ENCODE measurements around the gene GPER1.

GPER1 gene

GRCh38 chr7:1049801-1050200, 38.1 kb upstream of the GPER1 start:
- no peaks in the 10 kb centered on the region for H3K9me3 ChIP-seq
- H3K4me1 ChIP-seq, result no peaks in the 10 kb centered on the region
- DNase-seq (ENCODE audit: low spot score in 2 of 2), result no peak
- in situ Hi-C loops (cut with MboI; ENCODE audit: low sequenced_read_pairs), result no loop called here
- H3K4me3 ChIP-seq, result no peak overlapping the region
- H3K27me3 ChIP-seq (ENCODE audit: low read depth), result no peaks in the 10 kb centered on the region
- no peaks in the 10 kb centered on the region for H3K36me3 ChIP-seq (replicated peaks)

- in situ Hi-C loops (cut with MboI; ENCODE audit: low sequenced_read_pairs), result no loop called here
- Histone ChIP-seq H3K9me3 (no peaks in the 10 kb centered on the region), H3K27me3 (ENCODE audit: low read depth) (no peaks in the 10 kb centered on the region), H3K36me3 (replicated peaks) (no peaks in the 10 kb centered on the region), H3K4me3 (no peak overlapping the region), H3K4me1 (no peaks in the 10 kb centered on the region)
- no peak for DNase-seq (ENCODE audit: low spot score in 2 of 2)
Measured at GRCh38 chr7:1050254-1050906, 37.5 kb upstream of the GPER1 start.

GRCh38 chr7:1050956-1051690, 36.8 kb upstream of the GPER1 start:
- Histone ChIP-seq H3K4me3 (no peak overlapping the region), H3K9me3 (no peaks in the 10 kb centered on the region), H3K27me3 (ENCODE audit: low read depth) (no peaks in the 10 kb centered on the region), H3K36me3 (replicated peaks) (no peaks in the 10 kb centered on the region), H3K4me1 (no peaks in the 10 kb centered on the region)
- no peak for DNase-seq (ENCODE audit: low spot score in 2 of 2)
- in situ Hi-C loops (cut with MboI; ENCODE audit: low sequenced_read_pairs), result no loop called here

- in situ Hi-C loops (cut with MboI; ENCODE audit: low sequenced_read_pairs), result no loop called here
- H3K9me3 ChIP-seq, result no peaks in the 10 kb centered on the region
- H3K4me1 ChIP-seq, result no peaks in the 10 kb centered on the region
- H3K4me3 ChIP-seq, result no peak overlapping the region
- DNase-seq (ENCODE audit: low spot score in 2 of 2), result no peak
- H3K36me3 ChIP-seq (replicated peaks), result no peaks in the 10 kb centered on the region
- H3K27me3 ChIP-seq (ENCODE audit: low read depth), result no peaks in the 10 kb centered on the region
Measured at GRCh38 chr7:1052031-1052818, 35.7 kb upstream of the GPER1 start.

- Histone ChIP-seq H3K4me1 (no peaks in the 10 kb centered on the region), H3K9me3 (no peaks in the 10 kb centered on the region), H3K36me3 (replicated peaks) (no peaks in the 10 kb centered on the region), H3K27me3 (ENCODE audit: low read depth) (no peaks in the 10 kb centered on the region), H3K4me3 (no peak overlapping the region)
- in situ Hi-C loops (cut with MboI; ENCODE audit: low sequenced_read_pairs), result no loop called here
- no peak for DNase-seq (ENCODE audit: low spot score in 2 of 2)
Measured at GRCh38 chr7:1053002-1053411, 34.9 kb upstream of the GPER1 start.

GRCh38 chr7:1053816-1054370, 34.0 kb upstream of the GPER1 start:
- in situ Hi-C loops (cut with MboI; ENCODE audit: low sequenced_read_pairs), result no loop called here
- Histone ChIP-seq H3K4me3 (no peak overlapping the region), H3K9me3 (no peaks in the 10 kb centered on the region), H3K27me3 (ENCODE audit: low read depth) (no peaks in the 10 kb centered on the region), H3K4me1 (no peaks in the 10 kb centered on the region), H3K36me3 (replicated peaks) (no peaks in the 10 kb centered on the region)
- no peak for DNase-seq (ENCODE audit: low spot score in 2 of 2)

- no peaks in the 10 kb centered on the region for H3K27me3 ChIP-seq (ENCODE audit: low read depth)
- H3K4me3 ChIP-seq, result no peak overlapping the region
- no peaks in the 10 kb centered on the region for H3K4me1 ChIP-seq
- no peaks in the 10 kb centered on the region for H3K9me3 ChIP-seq
- in situ Hi-C loops (cut with MboI; ENCODE audit: low sequenced_read_pairs), result no loop called here
- H3K36me3 ChIP-seq (replicated peaks), result no peaks in the 10 kb centered on the region
- no peak for DNase-seq (ENCODE audit: low spot score in 2 of 2)
Measured at GRCh38 chr7:1054438-1054837, 33.5 kb upstream of the GPER1 start.

GRCh38 chr7:1054861-1055450, 33.0 kb upstream of the GPER1 start:
- no peak for DNase-seq (ENCODE audit: low spot score in 2 of 2)
- in situ Hi-C loops (cut with MboI; ENCODE audit: low sequenced_read_pairs), result no loop called here
- H3K9me3 ChIP-seq, result no peaks in the 10 kb centered on the region

GRCh38 chr7:1055491-1055955, 32.4 kb upstream of the GPER1 start:
- DNase-seq (ENCODE audit: low spot score in 2 of 2), result no peak
- Histone ChIP-seq H3K4me3 (no peak overlapping the region), H3K36me3 (replicated peaks) (no peaks in the 10 kb centered on the region), H3K4me1 (peaks cover 6% of the 10 kb centered on the region), H3K27me3 (ENCODE audit: low read depth) (no peaks in the 10 kb centered on the region), H3K9me3 (no peaks in the 10 kb centered on the region)
- in situ Hi-C loops (cut with MboI; ENCODE audit: low sequenced_read_pairs), result no loop called here

More at GRCh38 chr7:1054861-1055450, 33.0 kb upstream of the GPER1 start:
- no peaks in the 10 kb centered on the region for H3K27me3 ChIP-seq (ENCODE audit: low read depth)
- H3K4me3 ChIP-seq, result no peak overlapping the region
- H3K36me3 ChIP-seq (replicated peaks), result no peaks in the 10 kb centered on the region
- H3K4me1 ChIP-seq, result peaks cover under 1% of the 10 kb centered on the region

- Histone ChIP-seq H3K4me1 (peaks cover 8% of the 10 kb centered on the region), H3K4me3 (no peak overlapping the region), H3K9me3 (no peaks in the 10 kb centered on the region), H3K36me3 (replicated peaks) (no peaks in the 10 kb centered on the region), H3K27me3 (ENCODE audit: low read depth) (no peaks in the 10 kb centered on the region)
- no peak for DNase-seq (ENCODE audit: low spot score in 2 of 2)
- in situ Hi-C loops (cut with MboI; ENCODE audit: low sequenced_read_pairs), result no loop called here
Measured at GRCh38 chr7:1055956-1056784, 31.7 kb upstream of the GPER1 start.

- Histone ChIP-seq H3K9me3 (no peaks in the 10 kb centered on the region), H3K4me3 (no peak overlapping the region), H3K36me3 (replicated peaks) (no peaks in the 10 kb centered on the region), H3K27me3 (ENCODE audit: low read depth) (no peaks in the 10 kb centered on the region), H3K4me1 (peaks cover 8% of the 10 kb centered on the region)
- in situ Hi-C loops (cut with MboI; ENCODE audit: low sequenced_read_pairs), result no loop called here
- no peak for DNase-seq (ENCODE audit: low spot score in 2 of 2)
Measured at GRCh38 chr7:1056785-1057410, 31.0 kb upstream of the GPER1 start.

- H3K4me1 ChIP-seq, result peaks cover 8% of the 10 kb centered on the region
- no peak overlapping the region for H3K4me3 ChIP-seq
- no peaks in the 10 kb centered on the region for H3K27me3 ChIP-seq (ENCODE audit: low read depth)
- no peaks in the 10 kb centered on the region for H3K9me3 ChIP-seq
- no peak for DNase-seq (ENCODE audit: low spot score in 2 of 2)
- in situ Hi-C loops (cut with MboI; ENCODE audit: low sequenced_read_pairs), result no loop called here
- H3K36me3 ChIP-seq (replicated peaks), result no peaks in the 10 kb centered on the region
Measured at GRCh38 chr7:1057416-1058291, 30.3 kb upstream of the GPER1 start.

All from HAP-1 (cell line).